Fibroblast of villous mesenchyme (primary cell): ENCODE data around the gene ABTB2. TPM values are rescaled to one million over a fixed set of nuclear protein-coding genes. Genes with fewer than 3 reads are reported as not detected.
"Not testable (repeated sequence)": the region's sequence is repeated elsewhere in the genome, so short reads cannot be mapped to it uniquely, and the experiment has no call there.

ENCODE experiments used
- DNase-seq: peaks from one replicate; pipeline ENCODE4 v3.0.0-alpha.2; 2010; ENCODE audit warnings: low read depth
- H3K4me3 ChIP-seq: 2 replicates; pipeline ENCODE4 v1.5.1; 2011; ENCODE audit warnings: low read depth, mild to moderate bottlenecking, low read length
- CTCF ChIP-seq: IDR thresholded peaks from 2 replicates; pipeline ENCODE4 v1.5.1; 2012; ENCODE audit warnings: low read depth, mild to moderate bottlenecking, low read length; ENCODE audit not compliant: insufficient read depth
- total RNA-seq: library from RNA; depleted of rRNA; stranded (reverse); fragments of >200 nt; gene quantifications from 2 replicates; pipeline ENCODE4 v1.2.3, GENCODE V29; 2012

Gene ABTB2
- total RNA-seq, 1 donor = 3.9 TPM

DNA sequence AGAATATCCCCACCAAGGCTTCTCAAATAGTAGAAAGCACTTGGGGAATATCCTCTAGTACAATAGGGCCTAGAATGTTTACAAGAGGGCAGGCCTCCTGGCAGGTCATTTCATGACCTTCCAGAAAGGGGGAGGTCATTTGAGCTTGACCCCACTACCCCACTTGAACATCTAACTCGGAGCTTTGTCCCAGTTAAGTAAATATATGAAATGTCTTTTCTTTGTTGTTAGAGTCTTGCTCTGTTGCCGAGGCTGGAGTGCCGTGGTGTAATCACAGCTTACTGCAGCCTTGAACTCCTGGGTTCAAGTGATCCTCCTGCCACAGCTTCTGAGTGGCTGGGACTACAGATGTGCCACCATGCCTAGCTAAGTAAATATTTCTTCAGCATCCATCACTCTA lies 108.4 kb downstream of the ABTB2 start:
- no peak for TF ChIP-seq CTCF
- no peak for DNase-seq
- no peak overlapping the region for H3K4me3 ChIP-seq

- DNase-seq, H3K4me3 ChIP-seq: not testable (repeated sequence)
These were observed 111.3 kb downstream of the ABTB2 start for GRCh38 chr11:34246511-34246910.

DNA sequence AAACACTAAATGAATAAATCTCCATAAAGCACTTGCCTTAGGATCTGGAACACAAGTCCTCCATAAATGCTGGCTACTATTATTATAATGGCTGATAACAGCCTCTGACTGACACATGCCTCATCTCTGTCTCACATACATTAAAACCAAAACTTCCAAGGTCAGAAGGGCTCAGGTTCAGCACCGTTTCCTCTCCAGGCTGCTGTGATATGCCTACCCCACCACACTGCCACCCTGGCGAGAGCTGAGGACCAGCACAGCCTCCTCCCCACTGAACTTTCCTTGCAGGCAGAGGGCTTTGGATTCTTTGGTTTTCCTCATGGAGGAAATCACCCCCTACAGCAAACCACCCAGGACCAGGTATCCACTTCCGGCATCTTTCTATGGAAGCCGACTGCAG lies 112.8 kb downstream of the ABTB2 start:
- no peak for DNase-seq
- H3K4me3 ChIP-seq = no peak overlapping the region
- no peak for TF ChIP-seq CTCF

DNA sequence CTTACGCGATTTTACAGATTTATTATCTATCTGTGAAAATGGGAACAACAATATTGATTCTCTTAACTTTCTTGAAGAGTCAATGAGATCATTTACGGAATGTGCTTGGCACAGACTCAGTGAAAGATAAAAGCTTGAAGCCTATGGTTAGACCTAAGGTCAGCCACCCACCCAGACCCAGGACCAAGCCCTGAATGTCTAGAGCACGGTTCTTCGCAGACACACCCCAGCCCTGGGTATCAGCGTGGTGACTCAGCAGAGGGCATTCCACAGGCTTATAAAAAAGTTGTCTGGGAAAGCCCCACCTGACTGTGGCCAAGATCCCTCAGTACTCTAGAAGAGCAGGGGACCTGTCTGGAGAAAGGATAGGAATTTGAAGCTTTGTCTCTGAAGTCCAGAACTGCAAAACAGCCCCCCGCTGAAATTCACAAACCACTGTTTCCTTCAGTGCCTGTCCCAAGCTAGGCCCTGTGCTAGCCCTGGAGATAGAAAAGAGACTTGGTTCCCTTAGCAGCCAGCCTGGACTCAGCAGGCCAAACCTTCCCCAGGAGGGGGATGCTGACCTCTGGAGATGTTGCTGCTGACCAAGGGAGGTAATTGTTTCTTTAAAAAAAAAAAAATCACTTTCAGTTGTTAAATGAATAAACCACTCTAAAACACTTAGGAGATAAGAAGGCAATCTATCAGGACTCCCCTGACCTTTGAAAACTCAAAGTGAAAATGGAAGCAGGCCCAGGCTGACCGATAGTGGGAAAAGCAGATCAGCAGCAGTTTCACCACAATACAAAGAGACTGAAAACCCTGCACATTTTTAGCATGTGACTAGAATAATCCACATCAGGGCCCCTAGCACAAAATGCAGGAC lies 114.0 kb downstream of the ABTB2 start:
- DNase-seq = peak; percentile 87
- no peak for TF ChIP-seq CTCF
- H3K4me3 ChIP-seq = no peak overlapping the region

- DNase-seq = peak; percentile 78
These were observed 115.7 kb downstream of the ABTB2 start for GRCh38 chr11:34242037-34242625.

DNA sequence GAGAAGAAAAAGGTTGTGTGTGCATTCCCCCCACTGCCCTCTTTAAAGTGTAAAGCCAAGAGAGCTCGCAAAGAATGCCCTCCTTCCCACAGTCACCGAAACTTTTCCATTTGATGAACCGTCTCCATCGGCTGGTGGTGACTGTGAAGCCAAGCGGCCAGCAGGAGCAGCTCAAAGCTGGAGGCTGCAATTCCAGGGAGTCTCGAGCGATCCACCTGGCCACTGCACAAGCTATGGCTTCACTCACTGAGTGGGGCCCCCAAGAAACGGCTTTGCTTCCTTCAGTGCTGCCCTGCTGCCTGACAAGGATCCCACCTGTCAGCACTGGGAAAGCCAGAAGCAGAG lies 117.7 kb downstream of the ABTB2 start:
- TF ChIP-seq CTCF = no peak
- no peak for DNase-seq
- no peak overlapping the region for H3K4me3 ChIP-seq

More at GRCh38 chr11:34242037-34242625, 115.7 kb downstream of the ABTB2 start:
- TF ChIP-seq CTCF = no peak
- no peak overlapping the region for H3K4me3 ChIP-seq

DNA sequence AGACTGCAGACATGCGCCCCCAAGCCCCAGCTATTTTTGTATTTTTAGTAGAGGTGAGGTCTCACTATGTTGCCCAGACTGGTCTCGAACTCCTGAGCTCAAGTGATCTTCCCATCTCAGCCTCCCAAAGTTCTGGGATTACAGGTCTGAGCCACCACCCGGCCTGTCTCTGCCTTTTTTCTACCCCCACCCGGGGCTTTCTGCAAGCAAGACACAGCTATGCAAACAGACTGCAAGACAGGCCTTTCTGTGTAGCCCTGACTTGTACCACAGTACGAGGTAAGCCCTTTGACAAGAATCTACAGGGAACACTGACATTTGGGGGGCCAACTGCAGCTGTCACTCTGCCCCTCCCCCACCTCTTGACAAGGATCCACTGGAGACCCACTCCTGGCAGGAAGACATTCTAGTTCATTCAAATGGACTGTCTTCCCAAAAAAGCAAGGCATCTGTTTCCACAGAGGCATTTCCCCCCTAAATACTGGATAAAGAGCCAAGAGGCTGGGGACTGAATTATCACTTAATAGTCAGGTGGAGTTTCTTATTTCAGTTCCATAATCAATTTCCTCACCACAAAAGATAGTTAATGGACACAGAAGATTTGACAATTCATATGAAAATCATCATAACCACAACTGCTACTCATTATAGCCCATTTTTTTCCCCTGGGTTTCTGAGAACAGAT lies 118.2 kb downstream of the ABTB2 start:
- no peak overlapping the region for H3K4me3 ChIP-seq
- DNase-seq = no peak
- no peak for TF ChIP-seq CTCF
